Measurements from ENCODE around the gene KLHDC10. TPM values are rescaled to one million over a fixed set of nuclear protein-coding genes. Genes with fewer than 3 reads are reported as not detected.
"Not testable (repeated sequence)": the region's sequence is repeated elsewhere in the genome, so short reads cannot be mapped to it uniquely, and the experiment has no call there.

Gene KLHDC10
- polyA plus RNA-seq, 1 experiment = 29.7 TPM

GRCh38 chr7:130143334-130143732, 73.0 kb downstream of the KLHDC10 start:
- Histone ChIP-seq H3K27me3 (ENCODE audit: control insufficient read depth, insufficient read depth, low read length) (no peaks in the 10 kb centered on the region), H3K27ac (ENCODE audit: low read depth, low read length) (no peak overlapping the region), H3K4me3 (ENCODE audit: low read depth, low read length) (no peak overlapping the region), H3K9me3 (ENCODE audit: control insufficient read depth, insufficient read depth, low read length) (no peaks in the 10 kb centered on the region; the same call in 1 of the 2 replicates)
- ChIA-PET CTCF (no interaction called here), POLR2A (no interaction called here)
- no peak for TF ChIP-seq CTCF (IDR thresholded peaks at IDR 0.05; ENCODE audit: low read depth, low read length)
- DNase-seq (ENCODE audit: low read depth, low spot score) = no peak

GRCh38 chr7:130143986-130144311, 73.6 kb downstream of the KLHDC10 start:
- no peak overlapping the region for H3K27ac ChIP-seq (ENCODE audit: low read depth, low read length)
- H3K4me3 ChIP-seq (ENCODE audit: low read depth, low read length) = no peak overlapping the region
- H3K27me3 ChIP-seq (ENCODE audit: control insufficient read depth, insufficient read depth, low read length) = no peaks in the 10 kb centered on the region
- DNase-seq (ENCODE audit: low read depth, low spot score) = no peak
- no peaks in the 10 kb centered on the region; the same call in 1 of the 2 replicates for H3K9me3 ChIP-seq (ENCODE audit: control insufficient read depth, insufficient read depth, low read length)
- CTCF ChIA-PET = no interaction called here
- POLR2A ChIA-PET = interaction anchor here (1.0 kb wide), 1 partner anchor 74 kb away, joined by 3 read pairs; the partner anchor contains the start of gene KLHDC10
- no peak for TF ChIP-seq CTCF (IDR thresholded peaks at IDR 0.05; ENCODE audit: low read depth, low read length)

- Histone ChIP-seq H3K4me3 (ENCODE audit: low read depth, low read length) (no peak overlapping the region), H3K9me3 (ENCODE audit: control insufficient read depth, insufficient read depth, low read length) (no peaks in the 10 kb centered on the region; the same call in 1 of the 2 replicates), H3K27me3 (ENCODE audit: control insufficient read depth, insufficient read depth, low read length) (no peaks in the 10 kb centered on the region), H3K27ac (ENCODE audit: low read depth, low read length) (no peak overlapping the region)
- ChIA-PET CTCF (no interaction called here), POLR2A (interaction anchor here (1.0 kb wide), 1 partner anchor 74 kb away, joined by 3 read pairs; the partner anchor contains the start of gene KLHDC10)
- TF ChIP-seq CTCF (IDR thresholded peaks at IDR 0.05; ENCODE audit: low read depth, low read length) = no peak
- DNase-seq (ENCODE audit: low read depth, low spot score) = peak; percentile 26
Observed at GRCh38 chr7:130144312-130145171, 74.2 kb downstream of the KLHDC10 start.

GRCh38 chr7:130145424-130146100, 75.2 kb downstream of the KLHDC10 start:
- ChIA-PET POLR2A (no interaction called here), CTCF (interaction anchor here (0.6 kb wide), 1 partner anchor 79 kb away, joined by 4 read pairs; no protein-coding TSS in a partner anchor)
- H3K27ac ChIP-seq (ENCODE audit: low read depth, low read length) = no peak overlapping the region
- H3K4me3 ChIP-seq (ENCODE audit: low read depth, low read length) = no peak overlapping the region
- DNase-seq (ENCODE audit: low read depth, low spot score) = no peak
- no peaks in the 10 kb centered on the region for H3K27me3 ChIP-seq (ENCODE audit: control insufficient read depth, insufficient read depth, low read length)
- no peak for TF ChIP-seq CTCF (IDR thresholded peaks at IDR 0.05; ENCODE audit: low read depth, low read length)
- H3K9me3 ChIP-seq (ENCODE audit: control insufficient read depth, insufficient read depth, low read length) = no peaks in the 10 kb centered on the region; the same call in 1 of the 2 replicates

- H3K4me3 ChIP-seq (ENCODE audit: low read depth, low read length); H3K9me3 ChIP-seq (ENCODE audit: control insufficient read depth, insufficient read depth, low read length); H3K27me3 ChIP-seq (ENCODE audit: control insufficient read depth, insufficient read depth, low read length); H3K27ac ChIP-seq (ENCODE audit: low read depth, low read length); POLR2A ChIA-PET; DNase-seq (ENCODE audit: low read depth, low spot score): not testable (repeated sequence)
- CTCF ChIA-PET = interaction anchor here (0.6 kb wide), 1 partner anchor 79 kb away, joined by 4 read pairs; no protein-coding TSS in a partner anchor
Observed at GRCh38 chr7:130146142-130146541, 75.8 kb downstream of the KLHDC10 start.
